ENCODE data around the gene CELF4.

Gene CELF4

DNA sequence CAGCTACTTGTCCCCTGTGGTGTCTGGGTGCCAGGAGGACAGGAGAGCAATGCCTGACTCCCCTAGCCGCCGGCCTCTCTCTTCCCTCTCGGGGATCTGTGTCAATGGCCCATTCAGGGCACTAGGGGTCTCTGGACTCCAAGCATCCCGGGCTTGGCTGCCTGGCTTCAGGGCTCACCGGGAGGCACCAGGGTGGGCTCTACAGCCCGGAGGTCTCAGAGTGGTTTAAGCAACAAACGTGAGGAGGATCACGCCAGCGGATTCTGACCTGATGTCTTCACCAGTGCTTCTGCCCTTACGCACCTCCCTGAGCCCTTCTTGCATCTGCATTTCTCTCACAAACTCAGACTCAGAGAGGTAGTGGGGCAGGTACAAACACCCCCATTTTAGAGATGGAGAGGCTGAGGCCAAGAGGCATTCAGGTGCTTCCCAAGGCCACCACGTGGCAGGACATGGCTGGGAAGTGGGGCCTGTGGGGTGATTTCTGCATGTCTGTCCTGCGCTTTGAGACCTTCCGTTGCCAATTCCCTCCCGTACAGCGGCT, 243.0 kb downstream of the CELF4 start:
- no peak for DNase-seq (ENCODE audit: low spot score)
- TF ChIP-seq CTCF (IDR thresholded peaks at IDR 0.05): peak; percentile 54
- H3K27ac ChIP-seq: no peak overlapping the region
- H3K4me3 ChIP-seq: no peak overlapping the region

GRCh38 chr18:37321582-37322491, 243.8 kb downstream of the CELF4 start:
- no peak for DNase-seq (ENCODE audit: low spot score)

GRCh38 chr18:37320317-37320716, 245.3 kb downstream of the CELF4 start:
- DNase-seq (ENCODE audit: low spot score): no peak
- Histone ChIP-seq H3K4me3 (no peak overlapping the region), H3K27ac (no peak overlapping the region)
- no peak for TF ChIP-seq CTCF (IDR thresholded peaks at IDR 0.05)

More at GRCh38 chr18:37321582-37322491, 243.8 kb downstream of the CELF4 start:
- Histone ChIP-seq H3K4me3 (no peak overlapping the region), H3K27ac (no peak overlapping the region)
- TF ChIP-seq CTCF (IDR thresholded peaks at IDR 0.05): no peak

DNA sequence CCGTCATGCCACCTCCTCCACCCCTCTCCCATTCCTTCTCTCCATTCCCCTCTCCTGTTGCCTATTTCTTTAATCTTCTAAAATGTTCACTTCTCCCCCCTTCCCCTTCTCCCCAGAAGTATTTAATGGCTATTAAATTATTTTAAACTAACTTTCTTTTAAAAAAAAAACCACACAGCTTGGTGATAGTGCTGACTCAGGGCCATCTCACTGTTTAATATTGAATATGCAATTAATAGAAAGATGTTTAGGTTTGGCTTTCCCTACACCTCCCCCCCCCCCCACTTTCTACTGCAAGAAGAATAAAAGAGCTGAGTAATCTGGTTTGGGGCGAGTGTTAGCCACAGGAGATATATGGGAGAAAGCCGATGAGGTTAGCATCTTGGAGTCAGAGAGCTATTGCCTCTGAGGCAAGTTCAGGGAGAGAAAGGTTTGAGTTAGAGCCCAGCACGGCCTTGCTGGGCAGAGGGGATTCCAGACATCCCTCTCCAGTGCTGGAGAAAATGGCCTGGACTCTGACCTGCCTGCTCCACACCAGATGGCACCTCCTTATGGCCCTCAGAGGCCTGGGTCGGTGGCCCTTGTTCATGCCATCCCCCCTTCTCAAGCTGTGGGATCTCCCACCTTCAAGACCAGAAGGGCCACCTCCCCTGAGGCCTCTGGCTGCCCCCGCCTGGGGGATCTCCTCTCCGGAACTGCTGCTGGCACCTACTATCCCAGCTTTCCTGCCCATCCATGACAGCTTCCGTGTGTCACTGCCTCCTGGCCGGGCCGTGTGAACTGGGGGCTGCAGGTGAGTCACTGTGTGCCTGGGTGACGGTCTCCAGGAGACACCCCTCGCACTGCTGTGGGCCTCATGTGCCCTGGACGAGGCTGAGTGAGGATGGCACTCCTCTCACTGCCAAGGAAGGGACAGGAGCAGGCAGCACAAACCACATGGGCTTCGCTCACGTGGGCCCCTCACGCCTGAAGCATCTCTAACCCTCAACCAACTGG, 246.9 kb downstream of the CELF4 start:
- H3K27ac ChIP-seq: no peak overlapping the region
- no peak for TF ChIP-seq CTCF (IDR thresholded peaks at IDR 0.05)
- DNase-seq (ENCODE audit: low spot score): no peak
- no peak overlapping the region for H3K4me3 ChIP-seq

DNA sequence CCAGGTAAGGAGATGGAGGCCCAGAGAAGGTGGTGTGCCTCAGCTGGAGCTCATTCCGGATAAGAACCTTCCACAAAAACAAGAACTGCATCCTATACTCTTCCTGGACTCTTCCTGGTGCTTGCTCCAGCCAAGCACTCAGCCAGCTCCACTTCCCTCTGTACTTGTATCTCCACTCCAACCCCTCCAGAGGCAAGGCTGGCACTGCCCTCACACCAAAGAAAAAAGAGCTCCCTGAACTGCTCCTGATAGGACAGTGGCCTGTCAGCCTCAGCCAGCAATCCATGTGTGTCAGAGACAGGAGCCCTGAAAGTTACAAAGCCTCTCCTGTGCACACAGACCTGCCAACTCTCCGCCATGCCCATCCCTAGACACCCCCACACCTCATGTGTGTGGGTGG, 248.1 kb downstream of the CELF4 start:
- Histone ChIP-seq H3K27ac (no peak overlapping the region), H3K4me3 (no peak overlapping the region)
- no peak for DNase-seq (ENCODE audit: low spot score)
- no peak for TF ChIP-seq CTCF (IDR thresholded peaks at IDR 0.05)

DNA sequence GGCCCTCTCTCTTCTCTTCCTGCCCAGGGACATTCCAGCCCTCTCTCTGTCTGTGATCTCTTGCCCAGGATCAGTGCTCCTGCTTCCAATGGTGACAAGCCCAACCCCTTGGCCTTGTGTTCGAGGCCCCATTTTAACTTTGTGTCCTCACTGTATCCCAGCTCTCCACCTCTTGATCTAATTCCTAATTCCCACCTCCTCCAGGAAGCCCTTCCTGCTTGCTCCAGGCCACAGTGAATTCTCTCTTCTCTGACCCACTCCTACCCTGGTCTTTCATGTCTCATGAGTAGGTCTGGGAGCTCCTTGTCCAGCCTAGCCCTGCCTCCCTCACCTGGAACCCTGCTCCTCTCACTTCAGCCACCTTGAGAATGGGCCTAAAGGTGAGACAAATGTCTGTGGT, 249.1 kb downstream of the CELF4 start:
- DNase-seq (ENCODE audit: low spot score): no peak
- H3K4me3 ChIP-seq: no peak overlapping the region
- no peak for TF ChIP-seq CTCF (IDR thresholded peaks at IDR 0.05)

More for the DNA sequence above, 249.1 kb downstream of the CELF4 start:
- H3K27ac ChIP-seq: no peak overlapping the region

Data from coronary artery (tissue), 2 donors.